HFF-Myc (cell line): Measurements from ENCODE around the gene TMEM183A.
A peak's percentile ranks its signal among the peaks of the same experiment; 100 is the strongest.
"Not testable (repeated sequence)": the region's sequence is repeated elsewhere in the genome, so short reads cannot be mapped to it uniquely, and the experiment has no call there.

ENCODE experiments used
- DNase-seq: peaks from one replicate; pipeline ENCODE4 v3.0.0-alpha.2; 2011; ENCODE audit warnings: low read depth; ENCODE audit errors: extremely low read depth
- H3K4me3 ChIP-seq: replicated peaks from 2 replicates; pipeline ENCODE4 v1.5.1; 2011; ENCODE audit warnings: low read depth, mild to moderate bottlenecking, control low read depth, low read length
- CTCF ChIP-seq: IDR thresholded peaks from 2 replicates; pipeline ENCODE4 v1.5.1; 2012; ENCODE audit warnings: mild to moderate bottlenecking, low read depth, low read length, control low read depth; ENCODE audit errors: missing control alignments

The TMEM183A gene

GRCh38 chr1:203017692-203018091, 10.5 kb downstream of the TMEM183A start:
- H3K4me3 ChIP-seq = no peak overlapping the region
- TF ChIP-seq CTCF = no peak
- no peak for DNase-seq

- not testable (repeated sequence) for H3K4me3 ChIP-seq, DNase-seq
Measured at GRCh38 chr1:203022855-203023254, 15.7 kb downstream of the TMEM183A start.

GRCh38 chr1:203025686-203026030, 18.5 kb downstream of the TMEM183A start:
- H3K4me3 ChIP-seq = no peak overlapping the region
- no peak for TF ChIP-seq CTCF

GRCh38 chr1:203026031-203026665, 19.0 kb downstream of the TMEM183A start, which contains the start of gene PPFIA4:
Gene PPFIA4, plus strand, starts transcription at chr1:203026491. Its CDS starts 12,518 bp downstream, at chr1:203039009.
- TF ChIP-seq CTCF = no peak
- peak within 1 kb of the TSS; percentile 51 for H3K4me3 ChIP-seq
- DNase-seq = no peak

More at GRCh38 chr1:203025686-203026030, 18.5 kb downstream of the TMEM183A start:
- DNase-seq = no peak

GRCh38 chr1:203026666-203027663, 19.8 kb downstream of the TMEM183A start:
- TF ChIP-seq CTCF = no peak
- H3K4me3 ChIP-seq = peak overlapping the region; percentile 51
- DNase-seq = no peak

GRCh38 chr1:203028067-203028783, 21.1 kb downstream of the TMEM183A start:
- TF ChIP-seq CTCF = no peak
- no peak for DNase-seq
- H3K4me3 ChIP-seq = no peak overlapping the region
